GM12878 (cell line): ENCODE measurements around the gene BICD1. TPM values are rescaled to one million over a fixed set of nuclear protein-coding genes. Genes with fewer than 3 reads are reported as not detected.

Experiments used
- ATAC-seq: fragments of 200-7000 bp; cut with Tn5 transposase; 3 replicates; pipeline ENCODE4 v1.9.1; 2020; ENCODE audit warnings: mild to moderate bottlenecking, moderate library complexity
- BruUV-seq: library from RNA; stranded (reverse); fragments of 400-500 nt; replicated peaks from 2 replicates; lab custom pipeline; 2021; lab: Mats Ljungman, UMichigan
- CTCF ChIA-PET: fragments of 300-600 bp; sonication (Branson Sonifier 250); formaldehyde crosslinking; extraction: SDS; loops from one replicate; lab custom pipeline; 2021; ENCODE audit warnings: inconsistent platforms; lab: Yijun Ruan, JAX
- POLR2A ChIA-PET: fragments of 350-600 bp; formaldehyde crosslinking; extraction: SDS; loops from one replicate; lab custom pipeline; 2021; ENCODE audit warnings: inconsistent platforms; lab: Charles Lee
- RAD21 ChIA-PET: fragments of 300-600 bp; sonication (Branson Sonifier 250); formaldehyde crosslinking; loops from one replicate; lab custom pipeline; 2023; ENCODE audit warnings: antibody characterized with exemption; ENCODE audit not compliant: unreplicated experiment; lab: Charles Lee
- SMC1A ChIA-PET: fragments of 300-600 bp; sonication (Branson Sonifier 250); formaldehyde crosslinking; loops from one replicate; lab custom pipeline; 2023; ENCODE audit not compliant: unreplicated experiment, uncharacterized antibody; lab: Charles Lee
- DNase-seq: peaks from one replicate; pipeline ENCODE4 v3.0.0-alpha.2; 2011; ENCODE audit warnings: low read depth, low spot score
- FAIRE-seq: peaks from 3 replicates; lab custom pipeline; 2011; peaks lifted over from hg19 to GRCh38; lab: Jason Lieb, UNC
- H2AFZ ChIP-seq: 2 replicates; pipeline ENCODE4 v1.6.0; 2011; ENCODE audit warnings: low read depth, low read length, control low read depth; ENCODE audit not compliant: control insufficient read depth
- H3K27ac ChIP-seq: 2 replicates; pipeline ENCODE4 v1.5.1; 2011; ENCODE audit warnings: control low read depth; ENCODE audit not compliant: control insufficient read depth, insufficient read depth
- H3K27me3 ChIP-seq, 2 experiments: replicated peaks in 1 of 2; 2 replicates each; pipeline versions ENCODE4 v1.6.0 to v1.6.1; 2011; ENCODE audit warnings: low read length in 1 of 2; ENCODE audit not compliant: control insufficient read depth in 2 of 2, insufficient read depth in 2 of 2
- H3K36me3 ChIP-seq, 2 experiments: 2 replicates each; pipeline ENCODE4 v1.5.1; 2011; ENCODE audit warnings: low read length in 1 of 2; ENCODE audit not compliant: control insufficient read depth in 2 of 2, insufficient read depth in 2 of 2
- H3K4me1 ChIP-seq: 2 replicates; pipeline ENCODE4 v1.6.1; 2011; ENCODE audit warnings: mild to moderate bottlenecking, low read length, moderate library complexity, mixed read lengths; ENCODE audit not compliant: control insufficient read depth, insufficient read depth
- H3K4me2 ChIP-seq: 2 replicates; pipeline ENCODE4 v1.6.0; 2011; ENCODE audit warnings: control low read depth; ENCODE audit not compliant: control insufficient read depth, insufficient read depth
- H3K4me3 ChIP-seq: fragments of 200-600 bp; sonication (generic); 2 replicates; pipeline ENCODE4 v1.5.1; 2016
- H3K79me2 ChIP-seq: 2 replicates; pipeline ENCODE4 v1.6.0; 2011; ENCODE audit warnings: low read length; ENCODE audit not compliant: control insufficient read depth, insufficient read depth
- H3K9ac ChIP-seq: 2 replicates; pipeline ENCODE4 v1.8.0; 2011; ENCODE audit warnings: low read length, control low read depth, mixed read lengths; ENCODE audit not compliant: control insufficient read depth, insufficient read depth
- H3K9me3 ChIP-seq: replicated peaks from 3 replicates; pipeline ENCODE4 v1.5.1; 2011; ENCODE audit warnings: mild to moderate bottlenecking, low read length; ENCODE audit not compliant: control insufficient read depth, insufficient read depth
- H4K20me1 ChIP-seq: 2 replicates; pipeline ENCODE4 v1.6.0; 2011; ENCODE audit not compliant: control insufficient read depth, insufficient read depth
- CHD1 ChIP-seq: IDR thresholded peaks from 2 replicates; pipeline ENCODE4 v1.6.1; 2012; ENCODE audit warnings: low read depth, low read length, improper control_type of control experiment
- CREM ChIP-seq: IDR thresholded peaks from 2 replicates; pipeline ENCODE4 v1.6.1; 2014; ENCODE audit warnings: antibody characterized with exemption, low read depth
- FOXK2 ChIP-seq: fragments of 450-650 bp; IDR thresholded peaks from 2 replicates; pipeline ENCODE4 v1.6.1; 2017; ENCODE audit warnings: mild to moderate bottlenecking, moderate library complexity
- IKZF1 ChIP-seq: fragments of 450-650 bp; conservative IDR thresholded peaks from 2 replicates; pipeline ENCODE4 v1.6.1; 2017; ENCODE audit warnings: antibody characterized with exemption, mild to moderate bottlenecking
- KDM1A ChIP-seq: fragments of 200-600 bp; sonication (generic); IDR thresholded peaks from 2 replicates; pipeline ENCODE4 v1.6.1; 2016; ENCODE audit warnings: borderline replicate concordance
- RAD51 ChIP-seq: fragments of 450-650 bp; IDR thresholded peaks from 2 replicates; pipeline ENCODE4 v1.6.1; 2016; ENCODE audit warnings: moderate library complexity, mild to moderate bottlenecking, inconsistent platforms
- RB1 ChIP-seq: fragments of 450-650 bp; formaldehyde crosslinking; IDR thresholded peaks from 2 replicates; pipeline ENCODE4 v1.6.1; 2017; ENCODE audit warnings: mild to moderate bottlenecking, borderline replicate concordance
- SP1 ChIP-seq: IDR thresholded peaks from one replicate; pipeline ENCODE4 v1.6.1; 2011; ENCODE audit warnings: low read depth, low read length
- WGBS: methylation state at CpG from one replicate; pipeline ENCODE4 v1.1.6; 2016; ENCODE audit warnings: low lambda C conversion rate; ENCODE audit not compliant: insufficient replicate concordance, insufficient coverage; ENCODE audit errors: missing lambda C conversion rate; 5-methylcytosine and 5-hydroxymethylcytosine counted together
- in situ Hi-C: fragments of 300-500 bp; cut with MboI; formaldehyde crosslinking; loops from 9 replicates; pipeline ENCODE4 v1.14.3; 2018; ENCODE audit warnings: mixed read lengths
- intact Hi-C: fragments of 100-400 bp; cut with micrococcal nuclease; formaldehyde crosslinking; loops from one replicate; pipeline ENCODE4 v1.14.2; 2022; ENCODE audit not compliant: unreplicated experiment
- polyA plus RNA-seq, 11 experiments: library from polyadenylated mRNA; depleted of rRNA in 4 of 11; unstranded in 6 of 11; stranded (reverse) in 5 of 11; fragments of >200 nt; fragmentation: Nextera tagmentation in 4 of 11; fragmentation: Illumina TruSeq in 1 of 11; extraction: Ambion mirVana in 4 of 11; extraction: Trizol in 1 of 11; gene quantifications; 1 replicate in 1 of 11; 2 replicates in 10 of 11; pipeline versions ENCODE4 v1.2.1 to v1.2.3, GENCODE V29; 2011 to 2016; ENCODE audit warnings: inconsistent platforms in 2 of 11, missing spikeins in 2 of 11, low read depth in 1 of 11
- total RNA-seq, 4 experiments: library from RNA; depleted of rRNA in 3 of 4; stranded (reverse); fragments of >200 nt in 3 of 4; fragmentation: Illumina TruSeq in 1 of 4; extraction: Trizol in 1 of 4; gene quantifications; 2 replicates each; pipeline versions ENCODE4 v1.2.1 to v1.2.3, GENCODE V29; 2013 to 2021
- TF ChIP-seq, protein P1 (sequence below): fragments of 450-650 bp; IDR thresholded peaks from 2 replicates; pipeline ENCODE4 v1.6.1; 2018; ENCODE audit warnings: mild to moderate bottlenecking, low read depth, moderate library complexity; ENCODE audit not compliant: partially characterized antibody

BICD1 gene
- total and polyA plus RNA-seq, 10 of the 15 experiments (the other 5 are each of a cell fraction or from before 2014, with no cell fraction given): 4.7 to 32.5 (median 14.4) TPM

DNA sequence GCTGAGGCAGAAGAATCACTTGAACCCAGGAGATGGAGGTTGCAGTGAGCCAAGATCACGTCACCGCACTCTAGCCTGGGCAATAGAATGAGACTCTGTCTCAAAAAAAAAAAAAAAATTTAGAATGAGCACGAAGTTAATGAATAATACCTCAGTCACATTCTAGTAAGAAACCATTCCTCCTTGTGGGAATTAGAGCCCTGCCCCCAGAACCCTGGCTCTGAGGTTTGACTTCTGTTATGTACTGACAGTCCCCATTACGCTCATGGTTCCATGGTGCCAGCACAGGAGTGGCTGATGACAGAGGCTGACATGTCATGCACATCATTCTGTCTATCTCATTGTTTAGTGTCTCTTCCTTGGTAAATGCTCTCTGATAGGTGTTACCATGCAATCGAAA, 160.1 kb downstream of the BICD1 start:
- Histone ChIP-seq H3K27me3 (no peaks in the 10 kb centered on the region), H3K9me3 (no peaks in the 10 kb centered on the region; the same call in 2 of the 3 replicates), H4K20me1 (no peaks in the 10 kb centered on the region), H3K4me3 (no peak overlapping the region), H3K79me2 (no peaks in the 10 kb centered on the region; the same call in none of the 2 replicates), H3K36me3 (no peaks in the 10 kb centered on the region; a peak in 1 of 4 replicates), H3K4me1 (peaks cover 23% of the 10 kb centered on the region), H3K4me2 (no peak overlapping the region), H2AFZ (no peak overlapping the region), H3K27ac (no peak overlapping the region), H3K9ac (no peak overlapping the region)
- TF ChIP-seq FOXK2 (no peak), CHD1 (no peak), RB1 (no peak), CREM (no peak), RAD51 (no peak), KDM1A (no peak), SP1 (no peak), IKZF1 (no peak)
- TF ChIP-seq, protein P1, sequence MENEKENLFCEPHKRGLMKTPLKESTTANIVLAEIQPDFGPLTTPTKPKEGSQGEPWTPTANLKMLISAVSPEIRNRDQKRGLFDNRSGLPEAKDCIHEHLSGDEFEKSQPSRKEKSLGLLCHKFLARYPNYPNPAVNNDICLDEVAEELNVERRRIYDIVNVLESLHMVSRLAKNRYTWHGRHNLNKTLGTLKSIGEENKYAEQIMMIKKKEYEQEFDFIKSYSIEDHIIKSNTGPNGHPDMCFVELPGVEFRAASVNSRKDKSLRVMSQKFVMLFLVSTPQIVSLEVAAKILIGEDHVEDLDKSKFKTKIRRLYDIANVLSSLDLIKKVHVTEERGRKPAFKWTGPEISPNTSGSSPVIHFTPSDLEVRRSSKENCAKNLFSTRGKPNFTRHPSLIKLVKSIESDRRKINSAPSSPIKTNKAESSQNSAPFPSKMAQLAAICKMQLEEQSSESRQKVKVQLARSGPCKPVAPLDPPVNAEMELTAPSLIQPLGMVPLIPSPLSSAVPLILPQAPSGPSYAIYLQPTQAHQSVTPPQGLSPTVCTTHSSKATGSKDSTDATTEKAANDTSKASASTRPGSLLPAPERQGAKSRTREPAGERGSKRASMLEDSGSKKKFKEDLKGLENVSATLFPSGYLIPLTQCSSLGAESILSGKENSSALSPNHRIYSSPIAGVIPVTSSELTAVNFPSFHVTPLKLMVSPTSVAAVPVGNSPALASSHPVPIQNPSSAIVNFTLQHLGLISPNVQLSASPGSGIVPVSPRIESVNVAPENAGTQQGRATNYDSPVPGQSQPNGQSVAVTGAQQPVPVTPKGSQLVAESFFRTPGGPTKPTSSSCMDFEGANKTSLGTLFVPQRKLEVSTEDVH: no peak
- POLR2A ChIA-PET: no interaction called here
- RAD21 ChIA-PET: no interaction called here
- WGBS: 67% methylated on average over 5 of the region's 5 CpGs
- intact Hi-C loops (loop anchor here (10.0 kb wide), 1 partner anchor 302 kb away; no protein-coding TSS in a partner anchor), in situ Hi-C loops (no loop called here)
- FAIRE-seq (no peak), DNase-seq (no peak), ATAC-seq (no peak)
- SMC1A ChIA-PET: interaction anchor here (0.6 to 2.3 kb wide), 4 partner anchors 9 to 161 kb away, joined by 3 to 13 read pairs (median 4); partner anchors contain the start of gene BICD1
- CTCF ChIA-PET: no interaction called here
- no TSS peak for BruUV-seq
